GM12801 (cell line): ENCODE measurements around the gene GRAMD1A.

Experiments
- CTCF ChIP-seq: IDR thresholded peaks from one replicate; pipeline ENCODE4 v1.5.1; 2011; ENCODE audit warnings: control low read depth; ENCODE audit not compliant: insufficient read length; ENCODE audit errors: extremely low read depth

The GRAMD1A gene

DNA sequence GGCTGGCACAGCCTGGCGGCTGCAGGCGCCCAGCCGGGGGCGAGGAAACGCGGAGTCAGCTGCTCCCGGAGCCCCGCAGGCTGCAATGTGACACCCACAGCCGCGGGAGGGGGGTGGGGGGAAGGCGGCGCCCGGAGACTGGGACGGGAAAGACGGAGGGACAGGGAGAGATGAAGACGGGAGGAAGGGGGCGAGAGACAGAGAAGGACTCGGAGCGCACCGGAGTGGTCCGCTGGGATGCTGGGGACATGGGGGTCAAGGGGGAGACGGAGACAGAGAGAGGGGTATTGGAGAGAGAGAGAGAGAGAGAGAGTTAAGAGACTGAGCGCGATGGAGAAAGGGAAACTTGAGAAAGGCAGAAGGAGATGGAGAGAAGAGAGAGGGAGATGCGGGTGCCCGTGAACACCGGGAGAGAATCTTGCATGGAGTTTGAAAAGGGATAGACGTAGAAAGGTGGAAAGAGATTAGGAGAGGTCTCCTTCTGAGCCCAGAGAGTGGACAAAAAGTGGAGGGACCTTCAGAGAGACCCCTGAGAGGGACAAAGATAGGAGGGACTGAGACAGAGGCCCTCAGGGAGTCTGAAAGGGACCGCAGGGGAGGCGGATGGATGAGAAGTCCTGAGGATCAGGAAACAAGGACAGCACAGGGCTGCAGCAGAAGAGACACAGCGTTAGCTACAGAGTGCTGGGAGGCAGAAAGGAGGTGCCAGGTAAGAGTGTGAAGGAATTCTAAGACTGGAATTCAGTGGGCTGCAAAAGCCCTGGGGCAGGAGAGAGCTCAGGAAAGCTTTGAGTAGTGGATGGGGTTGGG is 31.2 kb downstream of the GRAMD1A start:
- TF ChIP-seq CTCF: no peak

DNA sequence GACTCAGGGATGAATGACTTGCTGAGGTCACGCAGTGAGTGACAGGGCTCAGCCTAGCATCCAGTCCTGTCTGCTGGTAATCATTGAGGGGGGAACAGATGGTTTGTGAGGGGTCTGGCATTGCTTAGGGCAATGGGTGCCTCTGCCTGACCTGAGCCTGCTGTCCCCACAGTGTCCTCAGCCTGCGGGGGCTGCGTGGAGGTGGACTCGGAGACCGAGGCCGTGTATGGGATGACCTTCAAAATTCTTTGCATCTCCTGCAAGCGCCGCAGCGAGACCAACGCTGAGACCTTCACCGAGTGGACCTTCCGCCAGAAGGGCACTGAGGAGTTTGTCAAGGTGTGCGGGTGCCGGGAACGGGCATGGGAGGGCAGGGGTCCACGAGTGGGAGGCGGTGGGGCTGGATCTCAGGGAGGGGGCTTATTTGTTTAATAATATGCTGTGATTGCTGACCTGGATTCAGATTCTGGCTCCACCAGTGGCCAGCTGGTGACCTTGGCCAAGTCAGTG is 32.3 kb downstream of the GRAMD1A start:
- TF ChIP-seq CTCF: no peak

- no peak for TF ChIP-seq CTCF
These were observed 33.2 kb downstream of the GRAMD1A start for GRCh38 chr19:35033067-35034004.

DNA sequence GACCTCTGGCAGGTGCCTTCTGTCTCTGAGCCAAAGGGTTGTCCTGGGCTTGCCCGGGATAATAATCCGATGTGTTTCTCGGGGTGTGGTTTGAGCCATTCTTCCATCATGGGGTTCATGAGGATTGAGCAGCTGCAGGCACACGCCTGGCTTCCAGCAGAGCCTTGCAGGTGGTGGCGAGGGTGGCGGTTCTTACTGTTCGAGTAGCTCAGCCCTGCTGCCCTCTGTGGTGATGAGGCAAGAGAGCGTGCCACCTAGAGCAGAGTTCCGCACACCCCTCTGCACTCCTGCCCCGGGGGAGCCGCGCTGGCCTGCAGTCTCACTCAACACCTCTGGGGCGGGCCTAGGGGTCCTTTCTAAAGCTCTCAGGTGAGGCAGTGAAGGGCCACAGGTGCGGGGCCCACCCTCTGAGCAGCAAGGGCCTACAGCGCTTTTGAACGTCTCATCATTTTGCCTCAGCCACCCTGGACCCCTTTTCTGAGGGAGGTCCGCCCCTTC is 33.9 kb downstream of the GRAMD1A start:
- no peak for TF ChIP-seq CTCF

DNA sequence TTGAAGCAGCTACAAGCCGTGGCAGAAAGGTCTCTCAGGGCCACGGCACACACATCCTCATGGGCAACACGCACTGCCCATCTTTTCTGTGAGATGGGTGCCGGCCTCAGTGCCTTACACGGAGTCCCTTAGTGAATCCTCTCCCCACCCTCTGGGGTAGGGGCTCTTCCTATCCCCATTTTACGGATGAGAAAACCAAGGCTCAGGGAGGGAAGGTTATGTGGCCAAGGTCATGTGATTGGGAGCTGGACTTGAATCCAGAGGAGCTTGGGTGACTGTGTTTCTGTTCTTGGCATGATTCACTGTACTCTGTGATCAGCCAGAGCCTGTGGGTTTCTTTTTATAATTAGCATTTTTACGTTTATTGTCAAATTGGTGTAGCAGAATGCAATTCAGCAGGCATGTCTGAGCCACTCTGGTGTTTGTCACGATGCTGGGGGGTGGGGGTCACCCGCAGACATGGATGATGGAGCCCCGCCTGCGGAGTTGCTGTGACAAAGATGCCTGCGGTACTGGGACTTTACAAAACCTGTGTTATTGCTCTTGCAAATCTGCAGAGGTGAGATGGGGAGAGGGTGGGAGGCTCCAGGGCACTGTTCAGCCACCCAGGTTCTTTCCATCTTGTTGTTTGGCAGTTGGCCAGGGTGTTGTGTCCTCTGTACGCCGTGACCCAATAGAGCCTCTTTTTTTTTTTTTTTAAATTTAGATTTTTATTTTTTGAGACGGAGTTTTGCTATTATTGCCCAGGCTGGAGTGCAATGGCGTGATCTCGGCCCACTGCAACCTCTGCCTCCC is 34.7 kb downstream of the GRAMD1A start:
- no peak for TF ChIP-seq CTCF

GRCh38 chr19:35037716-35038622 is 37.8 kb downstream of the GRAMD1A start:
- TF ChIP-seq CTCF: no peak
